DND-41 (cell line): ENCODE results near the gene MBP.

ENCODE experiments used
- ATAC-seq: fragments of 200-7000 bp; cut with Tn5 transposase; 3 replicates; pipeline ENCODE4 v1.9.1; 2021; ENCODE audit warnings: low read depth; ENCODE audit not compliant: insufficient read depth
- DNase-seq: peaks from one replicate; pipeline ENCODE4 v3.0.0-alpha.2; 2020
- H2AFZ ChIP-seq: 2 replicates; pipeline ENCODE4 v1.6.0; 2012; ENCODE audit warnings: low read depth, low read length
- H3K27ac ChIP-seq: 2 replicates; pipeline ENCODE4 v1.5.1; 2012; ENCODE audit warnings: low read length, inconsistent platforms
- H3K27me3 ChIP-seq: fragments of 200-600 bp; sonication (generic); 2 replicates; pipeline ENCODE4 v1.6.0; 2012; ENCODE audit warnings: low read length, mild to moderate bottlenecking, inconsistent platforms; ENCODE audit not compliant: insufficient read depth, poor library complexity
- H3K36me3 ChIP-seq: 2 replicates; pipeline ENCODE4 v1.5.1; 2012; ENCODE audit warnings: low read length, inconsistent platforms; ENCODE audit not compliant: insufficient read depth
- H3K4me1 ChIP-seq: 2 replicates; pipeline ENCODE4 v1.5.1; 2012; ENCODE audit warnings: mild to moderate bottlenecking, low read length; ENCODE audit not compliant: insufficient read depth
- H3K4me2 ChIP-seq: 2 replicates; pipeline ENCODE4 v1.6.0; 2012; ENCODE audit warnings: mild to moderate bottlenecking, moderate library complexity, low read length, inconsistent platforms; ENCODE audit not compliant: insufficient read depth
- H3K4me3 ChIP-seq, 2 experiments: fragments of 200-600 bp in 1 of 2; shearing (Covaris generic) in 1 of 2; 2 replicates each; pipeline ENCODE4 v1.5.1; 2012 to 2016; ENCODE audit warnings: inconsistent platforms in 2 of 2, low read length in 2 of 2, mild to moderate bottlenecking in 2 of 2, low read depth in 1 of 2, moderate library complexity in 1 of 2
- H3K79me2 ChIP-seq: 2 replicates; pipeline ENCODE4 v1.6.0; 2012; ENCODE audit warnings: low read length, inconsistent platforms; ENCODE audit not compliant: insufficient read depth
- H3K9ac ChIP-seq: 2 replicates; pipeline ENCODE4 v1.6.0; 2012; ENCODE audit warnings: low read depth, mild to moderate bottlenecking, inconsistent platforms, low read length, moderate library complexity
- H3K9me3 ChIP-seq: 2 replicates; pipeline ENCODE4 v1.5.1; 2012; ENCODE audit warnings: low read length, moderate library complexity, mild to moderate bottlenecking, inconsistent platforms; ENCODE audit not compliant: insufficient read depth, severe bottlenecking
- H4K20me1 ChIP-seq: 2 replicates; pipeline ENCODE4 v1.6.0; 2012; ENCODE audit warnings: low read length; ENCODE audit not compliant: insufficient read depth
- CTCF ChIP-seq: IDR thresholded peaks from 2 replicates; pipeline ENCODE4 v1.5.1; 2012; ENCODE audit warnings: borderline replicate concordance, low read length, moderate library complexity, mild to moderate bottlenecking; ENCODE audit not compliant: poor library complexity, severe bottlenecking; ENCODE audit errors: extremely low read depth
- EZH2 ChIP-seq: IDR thresholded peaks from 3 replicates; pipeline ENCODE4 v1.6.1; 2012; ENCODE audit warnings: borderline replicate concordance, low read depth, mild to moderate bottlenecking, moderate library complexity, low read length, inconsistent platforms; ENCODE audit not compliant: severe bottlenecking

Gene MBP

GRCh38 chr18:77000527-77000926, 132.1 kb downstream of the MBP start:
- Histone ChIP-seq H3K27ac (peak overlapping the region; percentile 73), H3K36me3 (no peaks in the 10 kb centered on the region), H3K4me2 (peak overlapping the region; percentile 37), H3K4me1 (peaks cover 42% of the 10 kb centered on the region), H3K9ac (peak overlapping the region; percentile 41), H3K79me2 (no peaks in the 10 kb centered on the region), H3K4me3 (no peak overlapping the region), H3K9me3 (no peaks in the 10 kb centered on the region), H2AFZ (peak overlapping the region; percentile 72), H4K20me1 (no peaks in the 10 kb centered on the region), H3K27me3 (no peaks in the 10 kb centered on the region)
- ATAC-seq (peak; percentile 45; the same call in 1 of the 3 replicates), DNase-seq (peak; percentile 64)
- no peak for TF ChIP-seq EZH2
- TF ChIP-seq CTCF: peak; percentile 96

- peaks cover 28% of the 10 kb centered on the region for H3K4me1 ChIP-seq
- ATAC-seq: no peak
Measured at GRCh38 chr18:76999077-76999476, 133.5 kb downstream of the MBP start.

GRCh38 chr18:76997951-76998808, 134.4 kb downstream of the MBP start:
- no peaks in the 10 kb centered on the region for H3K9me3 ChIP-seq
- no peak for ATAC-seq
- peaks cover 19% of the 10 kb centered on the region for H3K4me1 ChIP-seq
- H2AFZ ChIP-seq: no peak overlapping the region
- H3K9ac ChIP-seq: no peak overlapping the region
- no peak overlapping the region; the same call in 1 of the 2 replicates for H3K27ac ChIP-seq
- no peaks in the 10 kb centered on the region for H3K79me2 ChIP-seq
- TF ChIP-seq EZH2 (no peak), CTCF (no peak)
- H4K20me1 ChIP-seq: no peaks in the 10 kb centered on the region
- no peak overlapping the region for H3K4me3 ChIP-seq
- DNase-seq: no peak
- H3K4me2 ChIP-seq: no peak overlapping the region
- H3K36me3 ChIP-seq: no peaks in the 10 kb centered on the region
- no peaks in the 10 kb centered on the region for H3K27me3 ChIP-seq

More at GRCh38 chr18:76999077-76999476, 133.5 kb downstream of the MBP start:
- 0 out of 2 replicates have a peak overlapping the region, but pooled peaks have one; percentile 15 for H3K27ac ChIP-seq
- no peak for DNase-seq
- no peaks in the 10 kb centered on the region for H4K20me1 ChIP-seq
- H3K27me3 ChIP-seq: no peaks in the 10 kb centered on the region
- no peaks in the 10 kb centered on the region for H3K9me3 ChIP-seq
- TF ChIP-seq CTCF: no peak
- TF ChIP-seq EZH2: no peak
- H3K9ac ChIP-seq: no peak overlapping the region
- no peak overlapping the region for H3K4me2 ChIP-seq
- H3K4me3 ChIP-seq: no peak overlapping the region
- no peaks in the 10 kb centered on the region for H3K79me2 ChIP-seq
- no peak overlapping the region for H2AFZ ChIP-seq
- no peaks in the 10 kb centered on the region for H3K36me3 ChIP-seq
